HG02981 (cell line): ENCODE measurements around the gene SCLY.
A peak's percentile ranks its signal among the peaks of the same experiment; 100 is the strongest.

Source experiments
- ATAC-seq: cut with Tn5 transposase; IDR thresholded peaks from one replicate; pipeline ENCODE4 v1.9.1; 2021; ENCODE audit warnings: mild to moderate bottlenecking, moderate library complexity; ENCODE audit not compliant: unreplicated experiment

SCLY gene

GRCh38 chr2:238123991-238124470, 63.2 kb downstream of the SCLY start:
- no peak for ATAC-seq

GRCh38 chr2:238124488-238125126, 63.8 kb downstream of the SCLY start:
- ATAC-seq: no peak

GRCh38 chr2:238125127-238125885, 64.5 kb downstream of the SCLY start:
- no peak for ATAC-seq

GRCh38 chr2:238126338-238126737, 65.5 kb downstream of the SCLY start:
- no peak for ATAC-seq

- ATAC-seq: no peak
These were observed 66.0 kb downstream of the SCLY start for GRCh38 chr2:238126775-238127164.

- peak; percentile 58 for ATAC-seq
These were observed 66.6 kb downstream of the SCLY start for GRCh38 chr2:238127165-238128060.

- ATAC-seq: no peak
These were observed 67.2 kb downstream of the SCLY start for GRCh38 chr2:238128061-238128440.

- ATAC-seq: no peak
These were observed 67.8 kb downstream of the SCLY start for GRCh38 chr2:238128534-238129001.

- ATAC-seq: no peak
These were observed 68.6 kb downstream of the SCLY start for GRCh38 chr2:238129166-238130010.

GRCh38 chr2:238130111-238130695, 69.4 kb downstream of the SCLY start:
- no peak for ATAC-seq

- no peak for ATAC-seq
These were observed 70.2 kb downstream of the SCLY start for GRCh38 chr2:238130696-238131628.

GRCh38 chr2:238131761-238132462, 71.1 kb downstream of the SCLY start:
- ATAC-seq: no peak

- ATAC-seq: no peak
These were observed 72.0 kb downstream of the SCLY start for GRCh38 chr2:238132463-238133450.

- ATAC-seq: no peak
These were observed 72.9 kb downstream of the SCLY start for GRCh38 chr2:238133499-238134392.

- no peak for ATAC-seq
These were observed 73.6 kb downstream of the SCLY start for GRCh38 chr2:238134393-238134785.

GRCh38 chr2:238135601-238136150, 74.9 kb downstream of the SCLY start:
- ATAC-seq: no peak
